Ovary (tissue), 9 donors: Measurements from ENCODE around the gene TBC1D5. TPM values are rescaled to one million over a fixed set of nuclear protein-coding genes. Genes with fewer than 3 reads are reported as not detected.

Experiments
- DNase-seq, 5 donors: peaks; one replicate each; pipeline ENCODE4 v3.0.0-alpha.2; 2019 to 2020
- H3K27ac ChIP-seq, 2 donors: fragments of 200-600 bp; one replicate each; pipeline versions ENCODE4 v1.5.1 to v1.8.0; 2019 to 2022
- H3K27me3 ChIP-seq: fragments of 200-600 bp; one replicate; pipeline ENCODE4 v1.8.0; 2022
- H3K36me3 ChIP-seq: fragments of 200-600 bp; sonication (generic); one replicate; pipeline ENCODE4 v1.5.1; 2019
- H3K4me1 ChIP-seq: one replicate; pipeline ENCODE4 v1.8.1; 2013; ENCODE audit warnings: mild to moderate bottlenecking, moderate library complexity; ENCODE audit not compliant: insufficient read depth
- H3K4me3 ChIP-seq: fragments of 200-600 bp; sonication (generic); one replicate; pipeline ENCODE4 v1.5.1; 2017
- H3K9me3 ChIP-seq, 2 donors: fragments of 200-600 bp in 1 of 2; sonication (generic) in 1 of 2; one replicate each; pipeline versions ENCODE4 v1.5.1 to v1.8.1; 2013 to 2019; ENCODE audit warnings: mild to moderate bottlenecking in 1 of 2, moderate library complexity in 1 of 2
- EP300 ChIP-seq: sonication (generic); formaldehyde crosslinking; IDR thresholded peaks from one replicate; pipeline ENCODE4 v1.6.1; 2017; ENCODE audit warnings: antibody characterized with exemption
- POLR2A ChIP-seq: fragments of 450-650 bp; IDR thresholded peaks from one replicate; pipeline ENCODE4 v1.6.1; 2017; ENCODE audit warnings: antibody characterized with exemption, mild to moderate bottlenecking, moderate library complexity
- WGBS, 3 donors: extraction: QIAGEN DNeasy Blood & Tissue Kit in 1 of 3; methylation state at CpG; one replicate each; pipeline versions ENCODE4 v1.1.5 to v1.1.7; 2013 to 2017; 5-methylcytosine and 5-hydroxymethylcytosine counted together
- intact Hi-C, 4 donors: fragments of 100-400 bp; cut with DNase I; formaldehyde crosslinking; loops; one replicate each; pipeline versions ENCODE4 v1.11.0 to v1.15.1; 2022 to 2023
- polyA plus RNA-seq, 2 donors: library from polyadenylated mRNA; stranded (reverse); fragments of 200-250 nt in 1 of 2; fragments of 350-450 nt in 1 of 2; fragmentation: Illumina TruSeq in 1 of 2; extraction: RNeasy Lipid Tissue Mini Kit (QIAGEN cat#74804) in 1 of 2; gene quantifications; one replicate each; pipeline ENCODE4 v1.2.3, GENCODE V29; 2013 to 2014
- total RNA-seq, 7 donors: library from RNA; depleted of rRNA in 2 of 7; stranded (reverse); fragments of >200 nt in 2 of 7; fragmentation: NEBNext Ultra II Directional in 3 of 7; extraction: Animal tissue kit (Norgen Biotek cat#: 25700) in 3 of 7; gene quantifications; one replicate each; pipeline versions ENCODE4 v1.1.0 to v1.2.4, GENCODE V29; 2016 to 2023
- TF ChIP-seq, protein P1 (sequence below), 3 donors: fragments of 450-650 bp in 2 of 3; fragments of 200-600 bp in 1 of 3; IDR thresholded peaks; one replicate each; pipeline versions ENCODE4 v1.5.1 to v1.8.0; 2016 to 2022; ENCODE audit warnings: antibody characterized with exemption in 3 of 3, mild to moderate bottlenecking in 1 of 3
- donor health status: DM: no; HTN: no; CAD: no; lungs with moderate emphysema.
- donor health status: DM: no; HTN: no; CAD: no.
- donor health status: Bipolar disorder and iron deficiency.
- donor health status: DM: yes; HTN: yes; CAD: no.
- donor health status: DM: no; HTN: no; CAD: no.
- donor health status: DM: yes; HTN: yes; CAD: no.

TBC1D5 gene
- total and polyA plus RNA-seq, 9 donors, result 20.7 to 73.5 (median 61.0) TPM

DNA sequence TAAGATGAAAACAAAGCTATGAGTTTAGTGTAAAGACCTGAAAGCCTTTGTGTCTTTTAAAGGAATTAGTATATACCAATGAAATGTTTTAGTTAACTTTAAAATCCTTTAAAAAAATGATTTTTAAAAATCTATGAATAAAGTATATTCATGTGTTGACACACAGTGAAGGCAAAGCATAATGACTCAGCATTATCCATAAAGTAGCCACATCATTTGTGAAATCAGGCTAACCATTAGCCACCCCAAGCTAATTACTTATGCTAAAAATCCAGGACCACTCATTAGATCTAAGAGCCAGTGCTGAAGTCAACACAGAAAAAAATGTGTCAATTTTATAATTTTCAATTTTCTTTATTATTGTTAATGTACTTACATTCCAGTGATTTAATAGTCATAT lies 310.2 kb downstream of the TBC1D5 start:
- intact Hi-C loops, result loop anchor here in 3 of 4 donors (5.0 to 10.0 kb wide), 2 partner anchors 410 to 413 kb away; no protein-coding TSS in a partner anchor

DNA sequence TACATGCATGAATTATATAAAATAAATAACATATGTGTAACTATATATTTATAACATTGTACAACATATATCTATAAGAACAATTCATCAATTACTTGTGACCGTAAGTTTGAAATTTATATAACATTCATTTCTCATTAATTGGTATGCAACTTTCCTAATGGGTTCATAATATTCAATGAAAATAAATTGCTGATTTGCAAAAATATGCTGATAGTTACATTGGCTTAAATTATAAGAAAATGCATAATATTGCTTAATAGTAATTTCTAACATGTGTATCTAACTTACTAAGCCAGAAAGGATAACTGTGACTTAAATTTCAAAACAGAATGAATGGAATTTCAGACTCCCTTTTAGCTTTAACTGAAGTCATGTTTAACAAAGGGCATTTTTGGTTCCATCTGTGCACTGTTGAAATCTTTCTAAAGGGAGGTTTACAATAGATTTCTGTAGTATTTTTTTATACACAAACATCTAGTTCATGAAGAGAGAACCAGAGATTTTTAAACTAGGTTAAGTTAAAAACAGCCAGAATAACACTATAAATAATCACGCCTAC lies 310.9 kb downstream of the TBC1D5 start:
- WGBS, 3 donors, result 50 to 72% (median 60%) methylated on average over 2 of the region's 2 CpGs

More for the DNA sequence above, 310.2 kb downstream of the TBC1D5 start:
- H3K4me1 ChIP-seq, result peaks cover 1% of the 10 kb centered on the region
- no peaks in the 10 kb centered on the region for H3K36me3 ChIP-seq
- H3K27me3 ChIP-seq, result no peaks in the 10 kb centered on the region
- no peaks in the 10 kb centered on the region for H3K9me3 ChIP-seq
- H3K27ac ChIP-seq, result peak overlapping the region in 1 of 2 donors; percentile 23
- TF ChIP-seq, protein P1, sequence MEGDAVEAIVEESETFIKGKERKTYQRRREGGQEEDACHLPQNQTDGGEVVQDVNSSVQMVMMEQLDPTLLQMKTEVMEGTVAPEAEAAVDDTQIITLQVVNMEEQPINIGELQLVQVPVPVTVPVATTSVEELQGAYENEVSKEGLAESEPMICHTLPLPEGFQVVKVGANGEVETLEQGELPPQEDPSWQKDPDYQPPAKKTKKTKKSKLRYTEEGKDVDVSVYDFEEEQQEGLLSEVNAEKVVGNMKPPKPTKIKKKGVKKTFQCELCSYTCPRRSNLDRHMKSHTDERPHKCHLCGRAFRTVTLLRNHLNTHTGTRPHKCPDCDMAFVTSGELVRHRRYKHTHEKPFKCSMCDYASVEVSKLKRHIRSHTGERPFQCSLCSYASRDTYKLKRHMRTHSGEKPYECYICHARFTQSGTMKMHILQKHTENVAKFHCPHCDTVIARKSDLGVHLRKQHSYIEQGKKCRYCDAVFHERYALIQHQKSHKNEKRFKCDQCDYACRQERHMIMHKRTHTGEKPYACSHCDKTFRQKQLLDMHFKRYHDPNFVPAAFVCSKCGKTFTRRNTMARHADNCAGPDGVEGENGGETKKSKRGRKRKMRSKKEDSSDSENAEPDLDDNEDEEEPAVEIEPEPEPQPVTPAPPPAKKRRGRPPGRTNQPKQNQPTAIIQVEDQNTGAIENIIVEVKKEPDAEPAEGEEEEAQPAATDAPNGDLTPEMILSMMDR (IDR thresholded peaks at IDR 0.05), result no peak
- TF ChIP-seq POLR2A (no peak), EP300 (no peak)
- no peak overlapping the region for H3K4me3 ChIP-seq
- DNase-seq, result no peak

DNA sequence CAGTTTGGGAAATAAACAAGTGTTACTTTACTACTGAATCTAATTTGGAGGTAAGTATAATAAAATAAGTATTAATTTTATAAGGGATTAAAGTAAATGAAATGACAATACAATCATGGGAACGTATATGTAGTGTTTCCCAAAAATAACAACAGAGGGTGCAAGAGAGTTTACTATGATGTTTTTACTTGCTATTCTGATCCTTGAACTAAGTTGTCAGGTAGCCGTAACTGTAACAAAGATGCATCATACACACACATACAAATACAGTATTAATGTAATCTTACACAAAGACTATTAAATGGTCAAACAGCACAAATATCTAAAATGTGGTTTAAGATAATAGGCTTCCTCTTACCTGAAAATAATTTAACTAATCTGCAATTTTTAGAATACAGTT lies 311.4 kb downstream of the TBC1D5 start:
- H3K9me3 ChIP-seq, result no peaks in the 10 kb centered on the region
- 8 to 16% (median 10%) methylated on average over 2 of the region's 2 CpGs for WGBS, 3 donors
- no peak for DNase-seq
- H3K36me3 ChIP-seq, result no peaks in the 10 kb centered on the region
- no peak overlapping the region for H3K4me3 ChIP-seq
- H3K4me1 ChIP-seq, result peaks cover 1% of the 10 kb centered on the region
- no peak for TF ChIP-seq EP300
- TF ChIP-seq, protein P1 (IDR thresholded peaks at IDR 0.05), result peak in 2 of 3 donors; percentile 16 to 22
- intact Hi-C loops, result loop anchor here in 3 of 4 donors (5.0 to 10.0 kb wide), 2 partner anchors 411 to 414 kb away; no protein-coding TSS in a partner anchor
- no peak overlapping the region for H3K27ac ChIP-seq
- H3K27me3 ChIP-seq, result no peaks in the 10 kb centered on the region

More for the DNA sequence above, 310.9 kb downstream of the TBC1D5 start:
- Histone ChIP-seq H3K36me3 (no peaks in the 10 kb centered on the region), H3K9me3 (no peaks in the 10 kb centered on the region), H3K4me1 (peaks cover 1% of the 10 kb centered on the region), H3K4me3 (no peak overlapping the region), H3K27ac (peak overlapping the region in 1 of 2 donors; percentile 23), H3K27me3 (no peaks in the 10 kb centered on the region)
- TF ChIP-seq, protein P1 (IDR thresholded peaks at IDR 0.05), result no peak
- TF ChIP-seq POLR2A (no peak), EP300 (no peak)
- no peak for DNase-seq
- intact Hi-C loops, result loop anchor here in 3 of 4 donors (5.0 to 10.0 kb wide), 2 partner anchors 411 to 413 kb away; no protein-coding TSS in a partner anchor

DNA sequence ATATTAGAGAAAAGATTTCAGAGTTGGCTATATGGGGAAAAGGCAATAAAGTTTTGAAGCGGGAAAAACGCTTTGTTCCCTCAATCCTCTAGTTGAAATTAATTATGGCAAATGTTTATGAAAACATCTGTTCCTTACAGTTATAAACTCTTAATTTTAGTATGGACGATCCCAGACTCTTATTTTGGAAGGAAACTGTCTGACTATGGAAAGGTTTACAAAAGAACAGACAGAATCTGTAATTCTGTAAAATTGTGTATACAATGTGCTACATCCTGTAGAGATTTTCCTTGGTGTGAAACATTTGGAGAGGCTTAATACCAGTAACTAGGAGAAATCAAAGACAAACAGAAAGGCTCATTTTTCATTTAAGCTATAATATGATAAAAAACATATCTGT lies 311.8 kb downstream of the TBC1D5 start:
- DNase-seq, result no peak
- Histone ChIP-seq H3K4me3 (no peak overlapping the region), H3K9me3 (no peaks in the 10 kb centered on the region), H3K4me1 (peaks cover 1% of the 10 kb centered on the region), H3K27ac (no peak overlapping the region), H3K27me3 (no peaks in the 10 kb centered on the region), H3K36me3 (no peaks in the 10 kb centered on the region)
- WGBS, 3 donors, result 16 to 50% (median 37%) methylated on average over 3 of the region's 3 CpGs
- no peak for TF ChIP-seq EP300
- TF ChIP-seq, protein P1 (IDR thresholded peaks at IDR 0.05), result no peak
- no peak for TF ChIP-seq POLR2A
- intact Hi-C loops, result loop anchor here in 3 of 4 donors (5.0 to 10.0 kb wide), 2 partner anchors 412 to 414 kb away; no protein-coding TSS in a partner anchor
